Muscle of leg (tissue), 11 donors: ENCODE results near the gene CCL1. TPM values are rescaled to one million over a fixed set of nuclear protein-coding genes. Genes with fewer than 3 reads are reported as not detected.

Experiments
- DNase-seq: peaks from one replicate; pipeline ENCODE4 v3.0.0; 2013
- H3K27ac ChIP-seq: one replicate; pipeline ENCODE4 v1.5.1; 2013; ENCODE audit warnings: mild to moderate bottlenecking, low read length, control low read depth
- H3K27me3 ChIP-seq: one replicate; pipeline ENCODE4 v1.6.1; 2013; ENCODE audit warnings: low read length; ENCODE audit not compliant: control insufficient read depth, insufficient read depth
- H3K36me3 ChIP-seq: one replicate; pipeline ENCODE4 v1.6.1; 2013; ENCODE audit warnings: low read length; ENCODE audit not compliant: control insufficient read depth, insufficient read depth
- H3K4me1 ChIP-seq: one replicate; pipeline ENCODE4 v1.6.1; 2013; ENCODE audit warnings: low read length; ENCODE audit not compliant: control insufficient read depth, insufficient read depth
- H3K4me3 ChIP-seq: one replicate; pipeline ENCODE4 v1.5.1; 2013; ENCODE audit warnings: low read length, control low read depth
- H3K9me3 ChIP-seq: replicated peaks from 2 replicates; pipeline ENCODE4 v1.6.1; 2013; ENCODE audit warnings: low read depth, low read length; ENCODE audit not compliant: control insufficient read depth
- WGBS: methylation state at CpG from one replicate; pipeline ENCODE4 v1.1.5; 2013; ENCODE audit warnings: missing lambda C conversion rate; ENCODE audit not compliant: insufficient coverage; 5-methylcytosine and 5-hydroxymethylcytosine counted together
- polyA plus RNA-seq, 8 donors: library from polyadenylated mRNA; unstranded; fragments of 120-200 nt; gene quantifications; one replicate each; pipeline versions ENCODE4 v1.2.1 to v1.2.3, GENCODE V29; 2013; ENCODE audit warnings: inconsistent platforms in 1 of 8, low replicate concordance in 1 of 8; ENCODE audit not compliant: insufficient read length in 8 of 8, insufficient read depth in 1 of 8
- total RNA-seq: library from RNA; stranded (reverse); fragments of 120-200 nt; gene quantifications from one replicate; pipeline ENCODE4 v1.2.4, GENCODE V29; 2013

CCL1 gene
- total and polyA plus RNA-seq, 9 donors, result not detected

GRCh38 chr17:34360601-34361270 is 2.3 kb downstream of the CCL1 start:
- 33% methylated on average over 5 of the region's 11 CpGs for WGBS
- DNase-seq, result no peak
- Histone ChIP-seq H3K9me3 (no peaks in the 10 kb centered on the region), H3K4me3 (no peak overlapping the region), H3K27me3 (no peaks in the 10 kb centered on the region), H3K27ac (peak overlapping the region; percentile 42), H3K36me3 (no peaks in the 10 kb centered on the region), H3K4me1 (peaks cover 4% of the 10 kb centered on the region)

DNA sequence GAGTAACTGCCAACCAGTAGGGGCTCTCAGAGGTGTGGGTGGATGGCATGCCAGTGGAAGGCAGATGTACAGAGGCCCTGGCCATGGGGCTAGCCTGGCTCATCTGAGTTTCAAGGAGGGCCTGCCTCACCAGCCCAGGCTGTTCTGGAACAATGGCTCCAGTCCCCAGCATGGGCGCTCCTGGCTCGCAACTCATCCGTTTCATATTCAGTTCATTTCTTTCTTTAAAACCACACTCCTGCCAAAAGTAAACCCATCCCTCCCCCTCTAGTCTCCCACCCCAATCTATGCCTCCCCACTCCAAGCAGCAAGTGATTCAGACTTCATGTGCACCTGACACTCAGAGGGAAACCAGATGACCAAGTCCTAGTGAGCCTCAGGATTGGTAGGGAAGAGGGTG is 4.4 kb downstream of the CCL1 start:
- Histone ChIP-seq H3K36me3 (no peaks in the 10 kb centered on the region), H3K27ac (no peak overlapping the region), H3K4me1 (peaks cover 4% of the 10 kb centered on the region), H3K4me3 (no peak overlapping the region), H3K27me3 (no peaks in the 10 kb centered on the region), H3K9me3 (no peaks in the 10 kb centered on the region)
- DNase-seq, result no peak
- 94% methylated on average over 3 of the region's 3 CpGs for WGBS

DNA sequence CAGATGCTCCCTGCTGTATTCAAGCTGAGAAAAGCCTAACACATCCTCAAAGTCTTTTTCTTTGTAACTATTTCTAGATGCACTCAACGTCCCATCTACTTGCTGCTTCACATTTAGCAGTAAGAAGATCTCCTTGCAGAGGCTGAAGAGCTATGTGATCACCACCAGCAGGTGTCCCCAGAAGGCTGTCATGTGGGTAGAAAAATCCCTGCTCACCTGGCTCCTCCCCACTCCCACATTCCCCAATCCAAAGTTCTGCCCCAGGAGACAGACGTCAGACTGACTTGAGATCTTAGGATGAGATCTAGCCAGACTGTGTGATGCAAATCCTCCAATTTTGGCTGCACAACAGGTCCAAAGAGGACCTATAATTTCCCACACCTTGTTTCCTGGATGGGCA is 5.6 kb downstream of the CCL1 start:
- Histone ChIP-seq H3K27ac (no peak overlapping the region), H3K4me3 (no peak overlapping the region), H3K36me3 (no peaks in the 10 kb centered on the region), H3K4me1 (peaks cover 4% of the 10 kb centered on the region), H3K9me3 (no peaks in the 10 kb centered on the region), H3K27me3 (no peaks in the 10 kb centered on the region)
- 86% methylated on average over 1 of the region's 2 CpGs for WGBS
- no peak for DNase-seq

GRCh38 chr17:34356194-34356593 is 6.8 kb downstream of the CCL1 start, which contains the start of gene CCL13:
Gene CCL13 (plus strand): TSS chr17:34356480. CDS start chr17:34356527, 47 bp downstream.
- H3K9me3 ChIP-seq, result no peaks in the 10 kb centered on the region
- WGBS, result 74% methylated on average over 4 of the region's 5 CpGs
- no peak within 1 kb of the TSS for H3K4me3 ChIP-seq
- no peak within 1 kb of the TSS for H3K27ac ChIP-seq
- H3K36me3 ChIP-seq, result no peaks in the 10 kb centered on the region
- H3K4me1 ChIP-seq, result peaks cover 4% of the 10 kb centered on the region
- DNase-seq, result no peak
- H3K27me3 ChIP-seq, result no peaks in the 10 kb centered on the region

DNA sequence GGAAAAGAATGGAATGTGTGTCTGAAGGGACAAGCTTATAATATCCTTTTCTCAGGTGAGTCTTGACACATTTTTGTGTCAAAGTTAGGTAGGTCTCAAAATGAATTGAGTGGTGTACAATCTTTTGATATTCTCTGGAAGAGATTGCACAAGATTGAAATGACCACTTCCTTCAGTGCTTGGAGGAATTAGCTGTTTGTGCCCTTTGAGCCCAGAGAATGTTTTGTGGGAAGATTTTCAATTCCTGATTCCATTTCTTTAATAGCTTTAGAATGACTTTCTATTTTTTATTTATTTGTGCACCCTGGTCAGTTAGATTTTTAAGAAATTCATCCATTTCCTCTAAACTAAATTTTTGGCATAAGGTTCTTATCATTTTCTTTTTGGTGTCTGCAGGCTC is 8.4 kb downstream of the CCL1 start:
- Histone ChIP-seq H3K9me3 (no peaks in the 10 kb centered on the region), H3K4me3 (no peak overlapping the region), H3K4me1 (no peaks in the 10 kb centered on the region), H3K27me3 (no peaks in the 10 kb centered on the region), H3K36me3 (no peaks in the 10 kb centered on the region), H3K27ac (no peak overlapping the region)
- DNase-seq, result no peak

GRCh38 chr17:34352191-34352590 is 10.8 kb downstream of the CCL1 start:
- H3K9me3 ChIP-seq, result no peaks in the 10 kb centered on the region
- H3K4me3 ChIP-seq, result no peak overlapping the region
- no peaks in the 10 kb centered on the region for H3K27me3 ChIP-seq
- DNase-seq, result no peak
- H3K27ac ChIP-seq, result no peak overlapping the region
- no peaks in the 10 kb centered on the region for H3K36me3 ChIP-seq
- no peaks in the 10 kb centered on the region for H3K4me1 ChIP-seq

DNA sequence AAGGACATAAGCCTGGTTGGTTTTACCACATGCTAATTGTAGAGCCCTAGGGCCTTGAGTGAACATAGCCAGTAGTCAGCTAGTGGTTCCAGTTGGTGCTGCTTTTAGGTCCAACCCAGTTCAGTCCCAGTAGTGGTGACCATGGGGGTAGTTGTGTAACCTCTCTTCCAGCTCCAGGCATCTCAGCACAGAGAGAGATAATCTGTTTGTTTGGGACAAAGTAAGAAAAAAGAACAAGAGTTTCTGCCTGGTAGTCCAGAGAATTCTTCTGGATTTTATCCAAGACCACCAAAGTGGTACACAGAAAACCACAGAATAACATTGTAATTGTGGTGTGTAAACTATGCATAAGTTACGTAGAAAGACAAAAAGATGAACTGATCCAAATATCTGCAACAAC is 11.9 kb downstream of the CCL1 start:
- no peaks in the 10 kb centered on the region for H3K36me3 ChIP-seq
- DNase-seq, result no peak
- no peak overlapping the region for H3K4me3 ChIP-seq
- no peaks in the 10 kb centered on the region for H3K27me3 ChIP-seq
- H3K9me3 ChIP-seq, result no peaks in the 10 kb centered on the region
- H3K27ac ChIP-seq, result no peak overlapping the region
- H3K4me1 ChIP-seq, result no peaks in the 10 kb centered on the region
- WGBS, result no CpG with 5 or more reads among the region's 1 CpG

DNA sequence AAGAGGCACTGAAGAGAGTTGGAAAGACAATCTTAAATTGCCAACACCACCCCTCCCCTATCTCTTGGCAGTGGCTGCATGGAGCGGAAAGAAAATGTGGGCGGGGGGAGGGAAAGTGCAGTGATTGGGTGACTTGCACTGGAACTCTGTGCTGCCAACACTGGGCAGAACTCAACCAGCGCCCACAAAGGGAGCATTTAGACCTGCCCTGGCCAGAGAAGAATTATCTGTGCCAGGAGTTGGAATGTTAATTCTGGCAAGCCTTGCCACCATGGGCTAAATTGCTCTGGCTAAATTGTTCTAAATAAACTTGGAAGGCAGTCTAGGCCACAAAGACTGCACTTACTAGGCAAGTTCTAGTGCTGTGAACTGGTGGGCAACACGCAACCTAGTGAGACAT is 13.3 kb downstream of the CCL1 start:
- WGBS, result 69% methylated on average over 3 of the region's 4 CpGs
- H3K4me3 ChIP-seq, result no peak overlapping the region
- no peak for DNase-seq
- H3K36me3 ChIP-seq, result no peaks in the 10 kb centered on the region
- no peaks in the 10 kb centered on the region for H3K27me3 ChIP-seq
- no peaks in the 10 kb centered on the region for H3K4me1 ChIP-seq
- no peak overlapping the region for H3K27ac ChIP-seq
- no peaks in the 10 kb centered on the region for H3K9me3 ChIP-seq

- Histone ChIP-seq H3K27me3 (no peaks in the 10 kb centered on the region), H3K4me1 (no peaks in the 10 kb centered on the region), H3K36me3 (no peaks in the 10 kb centered on the region), H3K27ac (no peak overlapping the region), H3K4me3 (no peak overlapping the region), H3K9me3 (no peaks in the 10 kb centered on the region)
- WGBS, result 81% methylated on average over 2 of the region's 4 CpGs
- DNase-seq, result peak; percentile 76
Measured at GRCh38 chr17:34347063-34347462, 16.0 kb downstream of the CCL1 start.

- H3K9me3 ChIP-seq, result no peaks in the 10 kb centered on the region
- no peaks in the 10 kb centered on the region for H3K27me3 ChIP-seq
- no peaks in the 10 kb centered on the region for H3K4me1 ChIP-seq
- DNase-seq, result no peak
- H3K4me3 ChIP-seq, result no peak overlapping the region
- 89% methylated on average over 2 of the region's 2 CpGs for WGBS
- no peaks in the 10 kb centered on the region for H3K36me3 ChIP-seq
- H3K27ac ChIP-seq, result no peak overlapping the region
Measured at GRCh38 chr17:34341916-34342315, 21.1 kb downstream of the CCL1 start.
